T47D (cell line): Measurements from ENCODE around the gene ASAP2.

ENCODE experiments used
- DNase-seq, 2 experiments: peaks; one replicate each; pipeline versions ENCODE4 v3.0.0 to v3.0.0-alpha.2; 2011 to 2012; ENCODE audit warnings: low read depth in 1 of 2, low spot score in 1 of 2
- JUND ChIP-seq: IDR thresholded peaks from 2 replicates; pipeline ENCODE4 v1.6.1; 2012; ENCODE audit warnings: low read depth
- in situ Hi-C: cut with HindIII; loops from 2 replicates; pipeline ENCODE4 v1.10.0; 2016; ENCODE audit warnings: low sequenced_read_pairs, low pct_unique_long_range_greater_than_20kb

ASAP2 gene

GRCh38 chr2:9231291-9232165 is 24.9 kb downstream of the ASAP2 start:
- no peak for DNase-seq
- no peak for TF ChIP-seq JUND
- in situ Hi-C loops = no loop called here

GRCh38 chr2:9232166-9232479 is 25.5 kb downstream of the ASAP2 start:
- no peak for DNase-seq

GRCh38 chr2:9232886-9233285 is 26.3 kb downstream of the ASAP2 start:
- in situ Hi-C loops = no loop called here
- no peak for DNase-seq
- no peak for TF ChIP-seq JUND

More at GRCh38 chr2:9232166-9232479, 25.5 kb downstream of the ASAP2 start:
- in situ Hi-C loops = no loop called here
- TF ChIP-seq JUND = no peak

- no peak for DNase-seq
- in situ Hi-C loops = no loop called here
- TF ChIP-seq JUND = no peak
These were observed 28.1 kb downstream of the ASAP2 start for GRCh38 chr2:9234680-9235146.

GRCh38 chr2:9235147-9236044 is 28.8 kb downstream of the ASAP2 start:
- in situ Hi-C loops = no loop called here
- no peak for DNase-seq
- TF ChIP-seq JUND = no peak

- in situ Hi-C loops = no loop called here
- no peak for DNase-seq
These were observed 29.4 kb downstream of the ASAP2 start for GRCh38 chr2:9236045-9236344.

GRCh38 chr2:9236867-9237266 is 30.3 kb downstream of the ASAP2 start:
- in situ Hi-C loops = no loop called here
- no peak for DNase-seq
- no peak for TF ChIP-seq JUND

More at GRCh38 chr2:9236045-9236344, 29.4 kb downstream of the ASAP2 start:
- no peak for TF ChIP-seq JUND

- DNase-seq = no peak
- in situ Hi-C loops = no loop called here
- TF ChIP-seq JUND = no peak
These were observed 31.2 kb downstream of the ASAP2 start for GRCh38 chr2:9237831-9238230.

- TF ChIP-seq JUND = no peak
- in situ Hi-C loops = no loop called here
- DNase-seq = no peak
These were observed 32.1 kb downstream of the ASAP2 start for GRCh38 chr2:9238591-9239326.

- no peak for DNase-seq
- in situ Hi-C loops = no loop called here
- no peak for TF ChIP-seq JUND
These were observed 33.0 kb downstream of the ASAP2 start for GRCh38 chr2:9239616-9240015.

GRCh38 chr2:9240745-9241144 is 34.1 kb downstream of the ASAP2 start:
- no peak for TF ChIP-seq JUND
- DNase-seq = no peak
- in situ Hi-C loops = no loop called here

- in situ Hi-C loops = no loop called here
- DNase-seq = no peak
- TF ChIP-seq JUND = no peak
These were observed 34.6 kb downstream of the ASAP2 start for GRCh38 chr2:9241233-9241632.

GRCh38 chr2:9243357-9243756 is 36.7 kb downstream of the ASAP2 start:
- no peak for DNase-seq
- TF ChIP-seq JUND = no peak
- in situ Hi-C loops = no loop called here
